Peyer's patch (tissue), 4 donors: ENCODE data around the gene VPS13C. TPM values are rescaled to one million over a fixed set of nuclear protein-coding genes. Genes with fewer than 3 reads are reported as not detected.
A peak's percentile ranks its signal among the peaks of the same experiment; 100 is the strongest.

ENCODE experiments used
- DNase-seq, 3 donors: peaks; one replicate each; pipeline ENCODE4 v3.0.0-alpha.2; 2017 to 2019
- H3K27ac ChIP-seq, 4 donors: fragments of 200-600 bp; sonication (generic); one replicate each; pipeline ENCODE4 v1.5.1; 2016 to 2019
- H3K27me3 ChIP-seq, 2 donors: fragments of 200-600 bp; sonication (generic); one replicate each; pipeline ENCODE4 v1.5.1; 2019
- H3K36me3 ChIP-seq, 3 donors: fragments of 200-600 bp; sonication (generic); one replicate each; pipeline ENCODE4 v1.5.1; 2016 to 2019
- H3K4me1 ChIP-seq, 4 donors: fragments of 200-600 bp; sonication (generic); one replicate each; pipeline ENCODE4 v1.5.1; 2016 to 2019
- H3K4me3 ChIP-seq, 4 donors: fragments of 200-600 bp; sonication (generic); 1 replicate in 3 of 4; 2 replicates in 1 of 4; pipeline ENCODE4 v1.5.1; 2016 to 2019; ENCODE audit warnings: mild to moderate bottlenecking in 1 of 4
- H3K9me3 ChIP-seq, 4 donors: fragments of 200-600 bp; sonication (generic); one replicate each; pipeline ENCODE4 v1.5.1; 2016 to 2019; ENCODE audit warnings: mild to moderate bottlenecking in 1 of 4
- CTCF ChIP-seq, 6 experiments: fragments of 450-650 bp in 4 of 6; fragments of 200-600 bp in 2 of 6; sonication (generic) in 1 of 6; IDR thresholded peaks; one replicate each; pipeline ENCODE4 v1.5.1; 2017 to 2019; ENCODE audit warnings: antibody characterized with exemption in 6 of 6, mild to moderate bottlenecking in 3 of 6, moderate library complexity in 1 of 6
- POLR2A ChIP-seq, 2 donors: fragments of 450-650 bp; IDR thresholded peaks; one replicate each; pipeline ENCODE4 v1.5.1; 2017; ENCODE audit warnings: antibody characterized with exemption in 2 of 2, mild to moderate bottlenecking in 2 of 2, moderate library complexity in 2 of 2
- total RNA-seq, 4 donors: library from RNA; depleted of rRNA; stranded (reverse); fragments of >200 nt; gene quantifications; one replicate each; pipeline ENCODE4 v1.1.0, GENCODE V29; 2016

VPS13C gene
- total RNA-seq, 4 donors from 2014 or later = 65.1 to 111 (median 70.4) TPM

GRCh38 chr15:62068810-62069167, 8.5 kb upstream of the VPS13C start:
- Histone ChIP-seq H3K4me1 (peaks cover 0 to 17% (median 10%) of the 10 kb centered on the region in 4 donors), H3K36me3 (no peaks in the 10 kb centered on the region), H3K4me3 (peak overlapping the region; percentile 45 to 75 (median 72)), H3K9me3 (no peaks in the 10 kb centered on the region), H3K27ac (peak overlapping the region in 3 of 4 donors; percentile 18 to 74 (median 73)), H3K27me3 (no peaks in the 10 kb centered on the region)
- no peak for DNase-seq
- TF ChIP-seq POLR2A (IDR thresholded peaks at IDR 0.05) (no peak), CTCF (IDR thresholded peaks at IDR 0.05) (no peak)

DNA sequence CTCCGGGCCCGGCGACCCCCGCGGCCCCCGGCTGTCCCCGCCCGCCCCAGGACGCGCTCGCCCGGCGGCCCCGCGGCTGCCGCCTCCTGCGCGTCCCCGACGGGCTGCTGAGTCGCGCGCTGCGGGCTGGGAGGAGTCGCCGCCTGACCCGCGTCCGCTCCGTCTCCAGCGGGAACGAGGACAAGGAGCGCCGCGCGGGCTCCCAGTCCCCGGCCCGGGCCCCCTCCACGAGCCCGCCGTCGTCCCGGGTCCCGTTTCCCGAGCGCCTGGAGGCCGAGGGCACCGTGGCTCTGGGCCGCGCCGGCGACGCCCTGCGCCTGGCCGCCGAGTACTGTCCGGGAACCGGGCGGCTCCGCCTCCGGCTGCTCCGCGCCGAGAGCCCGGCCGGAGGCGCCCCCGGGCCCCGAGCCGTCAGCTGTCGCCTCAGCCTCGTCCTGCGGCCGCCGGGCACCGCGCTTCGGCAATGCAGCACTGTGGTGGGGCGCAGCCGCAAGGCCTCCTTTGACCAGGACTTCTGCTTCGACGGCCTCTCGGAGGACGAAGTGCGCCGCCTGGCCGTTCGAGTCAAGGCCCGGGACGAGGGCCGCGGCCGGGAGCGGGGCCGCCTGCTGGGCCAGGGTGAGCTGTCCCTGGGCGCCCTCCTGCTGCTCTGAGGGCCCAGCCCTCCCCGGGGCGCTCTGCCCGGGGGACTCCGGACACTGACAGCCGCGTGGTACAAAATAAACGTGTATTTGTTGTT, 8.0 kb upstream of the VPS13C start:
- H3K4me3 ChIP-seq = peak overlapping the region; percentile 45 to 75 (median 72)
- DNase-seq = peak in 2 of 3 donors; percentile 68 to 77
- H3K27me3 ChIP-seq = no peaks in the 10 kb centered on the region
- H3K9me3 ChIP-seq = no peaks in the 10 kb centered on the region
- no peaks in the 10 kb centered on the region for H3K36me3 ChIP-seq
- H3K27ac ChIP-seq = peak overlapping the region; percentile 18 to 74 (median 58)
- TF ChIP-seq POLR2A (IDR thresholded peaks at IDR 0.05) (no peak), CTCF (IDR thresholded peaks at IDR 0.05) (peak in 3 of 6 experiments; percentile 26 to 42 (median 27))
- peaks cover 0 to 17% (median 10%) of the 10 kb centered on the region in 4 donors for H3K4me1 ChIP-seq

DNA sequence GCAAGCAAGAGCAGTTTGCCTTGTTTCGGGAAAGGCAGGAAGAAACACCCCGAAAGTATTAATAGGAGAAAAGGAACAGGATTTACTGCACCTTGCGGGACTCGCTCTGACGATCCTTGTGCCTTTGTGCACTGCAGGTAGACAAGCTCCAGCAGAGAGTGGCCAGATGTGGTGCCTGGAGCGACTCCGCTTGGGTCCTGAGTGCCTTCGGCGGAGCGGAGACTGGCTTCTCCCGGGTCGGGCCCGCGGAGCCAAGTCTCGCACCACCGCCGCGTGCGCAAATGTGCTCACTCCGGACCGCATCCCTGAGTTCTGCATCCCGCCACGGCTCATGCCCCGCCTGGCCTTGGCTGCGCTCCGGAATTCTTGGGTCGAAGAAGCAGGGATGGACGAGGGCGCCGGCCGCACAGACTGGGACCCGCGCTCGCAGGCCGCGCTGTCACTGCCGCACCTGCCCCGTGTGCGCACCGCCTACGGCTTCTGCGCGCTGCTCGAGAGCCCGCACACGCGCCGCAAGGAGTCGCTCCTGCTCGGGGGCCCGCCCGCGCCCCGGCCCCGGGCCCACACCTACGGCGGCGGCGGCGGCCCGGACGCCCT, 7.3 kb upstream of the VPS13C start:
- Histone ChIP-seq H3K9me3 (no peaks in the 10 kb centered on the region), H3K27me3 (no peaks in the 10 kb centered on the region), H3K27ac (peak overlapping the region in 2 of 4 donors; percentile 38 to 74), H3K4me1 (peaks cover 0 to 17% (median 10%) of the 10 kb centered on the region in 4 donors), H3K36me3 (no peaks in the 10 kb centered on the region), H3K4me3 (peak overlapping the region; percentile 45 to 75 (median 72))
- TF ChIP-seq POLR2A (IDR thresholded peaks at IDR 0.05) (no peak), CTCF (IDR thresholded peaks at IDR 0.05) (no peak)
- peak in 1 of 3 donors; percentile 61 for DNase-seq

DNA sequence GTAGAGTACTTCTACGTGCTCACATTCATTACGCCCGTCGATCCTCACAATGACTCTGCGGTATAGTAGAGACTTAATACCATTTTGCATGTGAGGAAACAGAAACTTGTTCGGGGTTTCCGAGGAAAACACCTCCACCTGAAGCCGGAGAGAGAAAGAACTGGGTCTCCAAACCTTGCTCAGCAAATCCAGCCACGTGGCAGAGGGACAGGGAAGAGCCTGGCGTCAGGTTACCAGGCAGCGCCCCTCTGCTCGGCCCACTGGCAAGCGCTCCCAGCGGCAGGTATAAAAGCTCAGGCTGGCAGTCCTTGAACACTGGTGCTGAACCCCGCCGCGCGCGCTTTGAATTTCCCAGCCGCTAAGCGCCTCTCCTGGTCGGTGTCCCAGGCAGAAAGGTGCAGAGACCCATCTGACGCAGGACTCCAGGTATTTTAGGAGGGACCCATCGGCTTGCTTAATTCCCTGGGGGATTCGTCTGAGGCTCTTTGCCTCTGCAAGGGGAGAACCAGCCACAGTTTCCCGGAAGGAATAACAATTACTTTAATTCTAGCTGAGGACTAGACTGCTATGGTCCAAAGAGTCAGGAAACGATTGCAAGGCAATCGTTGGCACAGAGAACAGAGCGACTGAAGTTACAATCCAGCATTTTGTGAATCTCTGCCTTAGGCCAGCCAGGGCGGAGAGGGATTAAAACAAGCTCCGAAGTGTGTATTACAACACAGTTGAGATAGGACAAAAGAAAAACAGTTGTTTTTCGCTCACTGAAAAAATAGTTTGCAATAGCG, 6.6 kb upstream of the VPS13C start, which contains the start of gene C2CD4A:
Gene C2CD4A (plus strand): TSS at position 315 of the 785 bp plus-strand sequence. CDS start 637 bp downstream, outside the sequence.
- Histone ChIP-seq H3K36me3 (no peaks in the 10 kb centered on the region), H3K9me3 (no peaks in the 10 kb centered on the region), H3K27ac (peak within 1 kb of the TSS in 2 of 4 donors; percentile 38 to 74), H3K4me1 (peaks cover 0 to 17% (median 10%) of the 10 kb centered on the region in 4 donors), H3K27me3 (no peaks in the 10 kb centered on the region), H3K4me3 (peak within 1 kb of the TSS; percentile 45 to 75 (median 72))
- TF ChIP-seq POLR2A (IDR thresholded peaks at IDR 0.05) (peak in 1 of 2 donors; percentile 41), CTCF (IDR thresholded peaks at IDR 0.05) (peak in 3 of 6 experiments; percentile 39 to 46 (median 44))
- DNase-seq = peak; percentile 58 to 87 (median 87)

- H3K36me3 ChIP-seq = no peaks in the 10 kb centered on the region
- TF ChIP-seq CTCF (IDR thresholded peaks at IDR 0.05) (no peak), POLR2A (IDR thresholded peaks at IDR 0.05) (no peak)
- H3K4me1 ChIP-seq = peaks cover 0 to 18% (median 11%) of the 10 kb centered on the region in 4 donors
- H3K4me3 ChIP-seq = no peak overlapping the region
- no peaks in the 10 kb centered on the region for H3K9me3 ChIP-seq
- no peaks in the 10 kb centered on the region for H3K27me3 ChIP-seq
- H3K27ac ChIP-seq = no peak overlapping the region
- no peak for DNase-seq
Observed at GRCh38 chr15:62063825-62064635, 3.8 kb upstream of the VPS13C start.
